HepG2 (cell line): Measurements from ENCODE around the gene CFAP100. TPM values are rescaled to one million over a fixed set of nuclear protein-coding genes. Genes with fewer than 3 reads are reported as not detected.

Source experiments
- CENPX ChIP-seq: sonication (generic); formaldehyde crosslinking; IDR thresholded peaks from 2 replicates; pipeline ENCODE4 v1.9.0; 2021; ENCODE audit warnings: mild to moderate bottlenecking, missing genetic modification reagents, moderate library complexity
- GPN1 ChIP-seq: sonication (generic); formaldehyde crosslinking; IDR thresholded peaks from 2 replicates; pipeline ENCODE4 v1.5.1; 2020; ENCODE audit warnings: missing genetic modification reagents, borderline replicate concordance
- GTF3A ChIP-seq: sonication (generic); formaldehyde crosslinking; conservative IDR thresholded peaks from 2 replicates; pipeline ENCODE4 v1.4.0; 2020; ENCODE audit warnings: mild to moderate bottlenecking, missing genetic modification reagents
- KDM1A ChIP-seq: IDR thresholded peaks from 2 replicates; pipeline ENCODE4 v1.6.1; 2016; ENCODE audit warnings: missing compliant biosample characterization
- KDM3A ChIP-seq: IDR thresholded peaks from 2 replicates; pipeline ENCODE4 v1.6.1; 2018; ENCODE audit warnings: low read depth, missing compliant biosample characterization
- MAF1 ChIP-seq: sonication (generic); formaldehyde crosslinking; IDR thresholded peaks from 2 replicates; pipeline ENCODE4 v1.5.0; 2020; ENCODE audit warnings: missing genetic modification reagents, borderline replicate concordance
- MBD4 ChIP-seq: IDR thresholded peaks from 2 replicates; pipeline ENCODE4 v1.6.1; 2012; ENCODE audit warnings: low read length, inconsistent platforms, borderline replicate concordance
- NCOR1 ChIP-seq: fragments of 200-600 bp; sonication (generic); IDR thresholded peaks from 2 replicates; pipeline ENCODE4 v1.7.0; 2017; ENCODE audit warnings: antibody characterized with exemption, low read length, borderline replicate concordance
- NFKBIZ ChIP-seq: IDR thresholded peaks from 2 replicates; pipeline ENCODE4 v1.6.1; 2018; ENCODE audit warnings: missing genetic modification reagents, missing compliant biosample characterization
- NFYB ChIP-seq: sonication (generic); formaldehyde crosslinking; IDR thresholded peaks from 2 replicates; pipeline ENCODE4 v1.4.0; 2020; ENCODE audit warnings: missing genetic modification reagents
- PHF20 ChIP-seq: sonication (generic); formaldehyde crosslinking; IDR thresholded peaks from 2 replicates; pipeline ENCODE4 v1.5.0; 2020; ENCODE audit warnings: mild to moderate bottlenecking, missing genetic modification reagents
- RELA ChIP-seq: sonication (generic); formaldehyde crosslinking; IDR thresholded peaks from 2 replicates; pipeline ENCODE4 v1.4.0; 2020; ENCODE audit warnings: missing genetic modification reagents
- RXRA ChIP-seq: sonication (generic); formaldehyde crosslinking; IDR thresholded peaks from 2 replicates; pipeline ENCODE4 v1.5.1; 2020; ENCODE audit warnings: missing genetic modification reagents
- SMAD9 ChIP-seq: sonication (generic); formaldehyde crosslinking; IDR thresholded peaks from 2 replicates; pipeline ENCODE4 v1.5.1; 2020; ENCODE audit warnings: mild to moderate bottlenecking, missing genetic modification reagents
- TGIF2 ChIP-seq: IDR thresholded peaks from 2 replicates; pipeline ENCODE4 v1.6.1; 2016; ENCODE audit warnings: control low read depth, missing compliant biosample characterization
- TMF1 ChIP-seq: sonication (generic); formaldehyde crosslinking; IDR thresholded peaks from 2 replicates; pipeline ENCODE4 v1.8.1; 2022; ENCODE audit warnings: low read depth, missing genetic modification reagents
- ZBTB7B ChIP-seq: sonication (generic); formaldehyde crosslinking; IDR thresholded peaks from 2 replicates; pipeline ENCODE4 v1.4.0; 2020; ENCODE audit warnings: missing genetic modification reagents
- ZEB1 ChIP-seq: IDR thresholded peaks from 2 replicates; pipeline ENCODE4 v1.6.1; 2012; ENCODE audit warnings: mild to moderate bottlenecking, low read depth, inconsistent platforms; ENCODE audit not compliant: insufficient replicate concordance
- ZFP90 ChIP-seq: sonication (generic); formaldehyde crosslinking; IDR thresholded peaks from 2 replicates; pipeline ENCODE4 v1.8.0; 2022; ENCODE audit warnings: missing genetic modification reagents, mild to moderate bottlenecking, inconsistent platforms, borderline replicate concordance
- ZFY ChIP-seq: sonication (generic); formaldehyde crosslinking; IDR thresholded peaks from 2 replicates; pipeline ENCODE4 v1.4.0; 2020; ENCODE audit warnings: missing genetic modification reagents
- ZNF329 ChIP-seq: sonication (generic); formaldehyde crosslinking; IDR thresholded peaks from 2 replicates; pipeline ENCODE4 v1.9.0; 2021; ENCODE audit warnings: low read depth, mild to moderate bottlenecking, missing genetic modification reagents
- ZNF557 ChIP-seq: sonication (generic); formaldehyde crosslinking; IDR thresholded peaks from 2 replicates; pipeline ENCODE4 v1.4.0; 2020; ENCODE audit warnings: missing genetic modification reagents
- ZXDC ChIP-seq: sonication (generic); formaldehyde crosslinking; IDR thresholded peaks from 2 replicates; pipeline ENCODE4 v1.5.0; 2020; ENCODE audit warnings: mild to moderate bottlenecking, missing genetic modification reagents
- polyA plus RNA-seq, 8 experiments: library from polyadenylated mRNA; depleted of rRNA in 3 of 8; stranded (reverse) in 7 of 8; unstranded in 1 of 8; fragments of >200 nt; fragmentation: Illumina TruSeq in 4 of 8; extraction: Trizol in 4 of 8; gene quantifications; 2 replicates each; pipeline versions ENCODE4 v1.2.1 to v1.2.3, GENCODE V29; 2011 to 2016; ENCODE audit warnings: low read depth in 4 of 8, missing spikeins in 1 of 8, mixed read lengths in 1 of 8; ENCODE audit not compliant: insufficient read depth in 1 of 8
- total RNA-seq, 5 experiments: library from RNA; depleted of rRNA; stranded (reverse); fragments of >200 nt; fragmentation: Illumina TruSeq; extraction: Trizol; gene quantifications; 2 replicates each; pipeline ENCODE4 v1.2.3, GENCODE V29; 2016; ENCODE audit warnings: low read depth in 1 of 5
- TF ChIP-seq, protein P1 (sequence below): IDR thresholded peaks from 2 replicates; pipeline ENCODE4 v1.6.1; 2012; ENCODE audit warnings: low read length, improper control_type of control experiment
- TF ChIP-seq, protein P2 (sequence below): IDR thresholded peaks from 2 replicates; pipeline ENCODE4 v1.6.1; 2016; ENCODE audit warnings: missing compliant biosample characterization, missing genetic modification reagents, borderline replicate concordance

CFAP100 gene
- total and polyA plus RNA-seq, 2 of the 13 experiments (the other 11 are each of a cell fraction or from before 2014, with no cell fraction given), result 0.32 TPM; not detected in 1

DNA sequence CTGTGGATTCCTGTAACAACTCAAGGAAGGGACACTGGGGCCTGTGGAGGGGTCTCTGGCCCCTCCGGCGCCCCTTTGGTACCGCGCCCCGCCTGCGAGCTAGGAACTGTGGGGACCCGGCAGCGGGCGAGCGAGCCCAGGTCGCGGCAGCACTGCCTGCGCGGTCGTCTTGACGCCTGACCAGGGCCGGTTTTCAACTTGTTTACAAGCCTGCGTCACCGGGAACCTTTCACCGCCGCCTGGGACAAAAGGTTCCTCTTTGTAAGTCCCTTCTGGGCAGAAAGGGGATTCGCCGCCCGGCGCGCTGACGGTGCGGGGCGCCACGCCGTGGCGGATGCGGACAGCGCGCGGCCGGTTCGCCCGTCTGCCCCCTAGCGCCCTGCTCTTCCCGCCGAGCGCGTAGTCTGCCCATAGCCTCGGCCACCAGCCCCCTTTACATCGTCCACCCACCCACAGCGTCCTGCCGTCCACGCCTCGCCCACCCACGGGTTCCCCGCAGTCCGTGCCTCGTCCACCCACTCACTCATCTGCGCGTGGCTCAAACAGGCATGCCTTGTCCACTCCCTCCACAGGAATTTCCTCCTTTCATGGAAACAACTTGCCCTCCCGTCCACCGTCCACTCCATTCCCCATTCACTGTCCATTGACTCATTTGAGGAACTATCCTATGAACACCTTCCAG lies 5.5 kb upstream of the CFAP100 start (continued):
- TF ChIP-seq ZFY (CRISPR knock-in tag), result peak; percentile 67; the same call in 1 of the 2 replicates
- TF ChIP-seq KDM3A, result no peak
- peak; percentile 85; the same call in 1 of the 2 replicates for TF ChIP-seq ZXDC (CRISPR knock-in tag)
- no peak; the same call in 1 of the 2 replicates for TF ChIP-seq TGIF2 (CRISPR knock-in tag)
- TF ChIP-seq MAF1, result no peak; the same call in 1 of the 2 replicates
- TF ChIP-seq CENPX (CRISPR knock-in tag), result no peak
- TF ChIP-seq RXRA (CRISPR knock-in tag), result 0 out of 2 replicates have a peak, but pooled peaks have one; percentile 48
- TF ChIP-seq ZNF329 (CRISPR knock-in tag), result no peak
- no peak for TF ChIP-seq MBD4
- TF ChIP-seq RELA, result peak; percentile 77; the same call in 1 of the 2 replicates
- TF ChIP-seq SMAD9, result no peak
- TF ChIP-seq, protein P1, sequence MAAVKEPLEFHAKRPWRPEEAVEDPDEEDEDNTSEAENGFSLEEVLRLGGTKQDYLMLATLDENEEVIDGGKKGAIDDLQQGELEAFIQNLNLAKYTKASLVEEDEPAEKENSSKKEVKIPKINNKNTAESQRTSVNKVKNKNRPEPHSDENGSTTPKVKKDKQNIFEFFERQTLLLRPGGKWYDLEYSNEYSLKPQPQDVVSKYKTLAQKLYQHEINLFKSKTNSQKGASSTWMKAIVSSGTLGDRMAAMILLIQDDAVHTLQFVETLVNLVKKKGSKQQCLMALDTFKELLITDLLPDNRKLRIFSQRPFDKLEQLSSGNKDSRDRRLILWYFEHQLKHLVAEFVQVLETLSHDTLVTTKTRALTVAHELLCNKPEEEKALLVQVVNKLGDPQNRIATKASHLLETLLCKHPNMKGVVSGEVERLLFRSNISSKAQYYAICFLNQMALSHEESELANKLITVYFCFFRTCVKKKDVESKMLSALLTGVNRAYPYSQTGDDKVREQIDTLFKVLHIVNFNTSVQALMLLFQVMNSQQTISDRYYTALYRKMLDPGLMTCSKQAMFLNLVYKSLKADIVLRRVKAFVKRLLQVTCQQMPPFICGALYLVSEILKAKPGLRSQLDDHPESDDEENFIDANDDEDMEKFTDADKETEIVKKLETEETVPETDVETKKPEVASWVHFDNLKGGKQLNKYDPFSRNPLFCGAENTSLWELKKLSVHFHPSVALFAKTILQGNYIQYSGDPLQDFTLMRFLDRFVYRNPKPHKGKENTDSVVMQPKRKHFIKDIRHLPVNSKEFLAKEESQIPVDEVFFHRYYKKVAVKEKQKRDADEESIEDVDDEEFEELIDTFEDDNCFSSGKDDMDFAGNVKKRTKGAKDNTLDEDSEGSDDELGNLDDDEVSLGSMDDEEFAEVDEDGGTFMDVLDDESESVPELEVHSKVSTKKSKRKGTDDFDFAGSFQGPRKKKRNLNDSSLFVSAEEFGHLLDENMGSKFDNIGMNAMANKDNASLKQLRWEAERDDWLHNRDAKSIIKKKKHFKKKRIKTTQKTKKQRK, result no peak
- TF ChIP-seq, protein P2, sequence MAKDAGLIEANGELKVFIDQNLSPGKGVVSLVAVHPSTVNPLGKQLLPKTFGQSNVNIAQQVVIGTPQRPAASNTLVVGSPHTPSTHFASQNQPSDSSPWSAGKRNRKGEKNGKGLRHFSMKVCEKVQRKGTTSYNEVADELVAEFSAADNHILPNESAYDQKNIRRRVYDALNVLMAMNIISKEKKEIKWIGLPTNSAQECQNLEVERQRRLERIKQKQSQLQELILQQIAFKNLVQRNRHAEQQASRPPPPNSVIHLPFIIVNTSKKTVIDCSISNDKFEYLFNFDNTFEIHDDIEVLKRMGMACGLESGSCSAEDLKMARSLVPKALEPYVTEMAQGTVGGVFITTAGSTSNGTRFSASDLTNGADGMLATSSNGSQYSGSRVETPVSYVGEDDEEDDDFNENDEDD (CRISPR knock-in tag), result peak; percentile 50; the same call in 1 of the 2 replicates
- no peak; the same call in 1 of the 2 replicates for TF ChIP-seq GTF3A
- TF ChIP-seq KDM1A, result no peak
- TF ChIP-seq ZFP90 (CRISPR knock-in tag), result peak; percentile 70; the same call in 1 of the 2 replicates
- no peak for TF ChIP-seq ZEB1
- 0 out of 2 replicates have a peak, but pooled peaks have one; percentile 20 for TF ChIP-seq NFYB (CRISPR knock-in tag)
- TF ChIP-seq TMF1 (CRISPR knock-in tag), result no peak
- no peak for TF ChIP-seq NCOR1
- TF ChIP-seq NFKBIZ, result no peak
- TF ChIP-seq PHF20 (CRISPR knock-in tag), result 0 out of 2 replicates have a peak, but pooled peaks have one; percentile 44
- TF ChIP-seq GPN1 (CRISPR knock-in tag), result no peak
- TF ChIP-seq ZNF557, result no peak; the same call in 1 of the 2 replicates
- TF ChIP-seq ZBTB7B (CRISPR knock-in tag), result peak; percentile 85
